ENCODE results near the gene COL9A3. TPM values are rescaled to one million over a fixed set of nuclear protein-coding genes. Genes with fewer than 3 reads are reported as not detected.

The COL9A3 gene
- total RNA-seq, 1 donor from 2014 or later: not detected

GRCh38 chr20:62860924-62861691 lies 44.3 kb downstream of the COL9A3 start:
- no peak for TF ChIP-seq CTCF (IDR thresholded peaks at IDR 0.05; ENCODE audit: insufficient read depth, low read length, severe bottlenecking)
- no peaks in the 10 kb centered on the region for H3K27me3 ChIP-seq (ENCODE audit: control insufficient read depth, insufficient read depth, low read length)
- peak overlapping the region; percentile 53 for H3K4me3 ChIP-seq (ENCODE audit: low read depth, low read length)
- FAIRE-seq (no peak), DNase-seq (ENCODE audit: low read depth) (no peak)
- peaks cover 1% of the 10 kb centered on the region for H3K36me3 ChIP-seq (ENCODE audit: control insufficient read depth, insufficient read depth, low read length)

GRCh38 chr20:62861726-62862336 lies 45.0 kb downstream of the COL9A3 start, which contains the start of gene TCFL5:
TCFL5 (minus strand) TSS chr20:62861822; CDS start chr20:62861670, 152 bp downstream.
- Histone ChIP-seq H3K4me3 (ENCODE audit: low read depth, low read length) (peak within 1 kb of the TSS; percentile 53), H3K27me3 (ENCODE audit: control insufficient read depth, insufficient read depth, low read length) (no peaks in the 10 kb centered on the region), H3K36me3 (ENCODE audit: control insufficient read depth, insufficient read depth, low read length) (peaks cover 1% of the 10 kb centered on the region)
- FAIRE-seq (no peak), DNase-seq (ENCODE audit: low read depth) (peak; percentile 47)
- TF ChIP-seq CTCF (IDR thresholded peaks at IDR 0.05; ENCODE audit: insufficient read depth, low read length, severe bottlenecking): no peak

- DNase-seq (ENCODE audit: low read depth) (no peak), FAIRE-seq (no peak)
- TF ChIP-seq CTCF (IDR thresholded peaks at IDR 0.05; ENCODE audit: insufficient read depth, low read length, severe bottlenecking): no peak
These were observed 47.4 kb downstream of the COL9A3 start for GRCh38 chr20:62864207-62864606.

GRCh38 chr20:62872184-62872847 lies 55.5 kb downstream of the COL9A3 start:
- no peaks in the 10 kb centered on the region for H3K36me3 ChIP-seq (ENCODE audit: control insufficient read depth, insufficient read depth, low read length)
- no peak overlapping the region for H3K4me3 ChIP-seq (ENCODE audit: low read depth, low read length)
- DNase-seq (ENCODE audit: low read depth) (no peak), FAIRE-seq (no peak)
- no peak for TF ChIP-seq CTCF (IDR thresholded peaks at IDR 0.05; ENCODE audit: insufficient read depth, low read length, severe bottlenecking)
- no peaks in the 10 kb centered on the region for H3K27me3 ChIP-seq (ENCODE audit: control insufficient read depth, insufficient read depth, low read length)

More at GRCh38 chr20:62864207-62864606, 47.4 kb downstream of the COL9A3 start:
- Histone ChIP-seq H3K4me3 (ENCODE audit: low read depth, low read length) (no peak overlapping the region), H3K36me3 (ENCODE audit: control insufficient read depth, insufficient read depth, low read length) (no peaks in the 10 kb centered on the region), H3K27me3 (ENCODE audit: control insufficient read depth, insufficient read depth, low read length) (no peaks in the 10 kb centered on the region)

GRCh38 chr20:62872862-62873261 lies 56.0 kb downstream of the COL9A3 start:
- TF ChIP-seq CTCF (IDR thresholded peaks at IDR 0.05; ENCODE audit: insufficient read depth, low read length, severe bottlenecking): no peak
- Histone ChIP-seq H3K4me3 (ENCODE audit: low read depth, low read length) (no peak overlapping the region), H3K36me3 (ENCODE audit: control insufficient read depth, insufficient read depth, low read length) (no peaks in the 10 kb centered on the region), H3K27me3 (ENCODE audit: control insufficient read depth, insufficient read depth, low read length) (no peaks in the 10 kb centered on the region)
- DNase-seq (ENCODE audit: low read depth) (no peak), FAIRE-seq (no peak)

All from bronchial epithelial cell (primary cell).